Measurements from ENCODE around the gene VPS45.
"Not testable (repeated sequence)": the region's sequence is repeated elsewhere in the genome, so short reads cannot be mapped to it uniquely, and the experiment has no call there.

Gene VPS45

GRCh38 chr1:150134537-150134936, 67.0 kb downstream of the VPS45 start:
- no peak for DNase-seq

GRCh38 chr1:150135400-150135799, 67.8 kb downstream of the VPS45 start:
- DNase-seq: not testable (repeated sequence)

- DNase-seq: no peak
These were observed 70.5 kb downstream of the VPS45 start for GRCh38 chr1:150138044-150138443.

- no peak for DNase-seq
These were observed 73.9 kb downstream of the VPS45 start for GRCh38 chr1:150141452-150141851.

GRCh38 chr1:150142083-150142482, 74.5 kb downstream of the VPS45 start:
- no peak for DNase-seq

- DNase-seq: no peak
These were observed 77.0 kb downstream of the VPS45 start for GRCh38 chr1:150144606-150145005.

GRCh38 chr1:150146016-150146415, 78.4 kb downstream of the VPS45 start:
- not testable (repeated sequence) for DNase-seq

GRCh38 chr1:150146849-150147542, 79.4 kb downstream of the VPS45 start:
- no peak for DNase-seq

- no peak for DNase-seq
These were observed 81.3 kb downstream of the VPS45 start for GRCh38 chr1:150148837-150149270.

- peak; percentile 86 for DNase-seq
These were observed 81.9 kb downstream of the VPS45 start, which contains the start of gene PLEKHO1 for GRCh38 chr1:150149271-150150132. Gene PLEKHO1 (plus strand): TSS chr1:150149916. CDS start chr1:150150258, 342 bp downstream.

- DNase-seq: peak; percentile 53 to 55
These were observed 82.8 kb downstream of the VPS45 start for GRCh38 chr1:150150133-150151021.

- peak; percentile 67 to 69 for DNase-seq
These were observed 84.0 kb downstream of the VPS45 start for GRCh38 chr1:150151291-150152181.

GRCh38 chr1:150152182-150152536, 84.6 kb downstream of the VPS45 start:
- DNase-seq: no peak

GRCh38 chr1:150152772-150153456, 85.3 kb downstream of the VPS45 start:
- DNase-seq: no peak

GRCh38 chr1:150154143-150154542, 86.6 kb downstream of the VPS45 start:
- DNase-seq: no peak

- no peak for DNase-seq
These were observed 88.0 kb downstream of the VPS45 start for GRCh38 chr1:150155413-150156071.

- no peak for DNase-seq
These were observed 89.5 kb downstream of the VPS45 start for GRCh38 chr1:150156868-150157603.

GRCh38 chr1:150159550-150159949, 92.0 kb downstream of the VPS45 start:
- no peak for DNase-seq

- DNase-seq: no peak
These were observed 93.5 kb downstream of the VPS45 start for GRCh38 chr1:150160964-150161621.

Data from activated T-cell treated with anti-CD3 and anti-CD28 coated beads, Interleukin-2, amount 50 U/mL, for 48 hours (primary cell).